H9 (cell line): ENCODE data around the gene SEMA3D. TPM values are rescaled to one million over a fixed set of nuclear protein-coding genes. Genes with fewer than 3 reads are reported as not detected.
A peak's percentile ranks its signal among the peaks of the same experiment; 100 is the strongest.

Source experiments
- DNase-seq: peaks from one replicate; pipeline ENCODE4 v3.0.0-alpha.2; 2017
- H2AFZ ChIP-seq: one replicate; pipeline ENCODE4 v1.6.1; 2013; ENCODE audit warnings: mild to moderate bottlenecking, low read length, control low read depth, moderate library complexity
- H2AK5ac ChIP-seq: 2 replicates; pipeline ENCODE4 v1.6.1; 2013; ENCODE audit warnings: low read length, control low read depth, mixed read lengths; ENCODE audit not compliant: insufficient read length
- H2BK120ac ChIP-seq: one replicate; pipeline ENCODE4 v1.6.1; 2013; ENCODE audit warnings: low read depth, mild to moderate bottlenecking, low read length, control low read depth, inconsistent platforms; ENCODE audit not compliant: poor library complexity, severe bottlenecking
- H2BK12ac ChIP-seq: 2 replicates; pipeline ENCODE4 v1.6.1; 2013; ENCODE audit warnings: low read length, control low read depth, mixed read lengths, low read depth; ENCODE audit not compliant: insufficient read length
- H2BK15ac ChIP-seq: 2 replicates; pipeline ENCODE4 v1.6.1; 2013; ENCODE audit warnings: low read depth, low read length, control low read depth
- H2BK20ac ChIP-seq: one replicate; pipeline ENCODE4 v1.6.1; 2013; ENCODE audit warnings: low read depth, mild to moderate bottlenecking, low read length, control low read depth, inconsistent platforms; ENCODE audit not compliant: poor library complexity, severe bottlenecking
- H2BK5ac ChIP-seq: 2 replicates; pipeline ENCODE4 v1.6.1; 2013; ENCODE audit warnings: low read length, control low read depth, mixed read lengths; ENCODE audit not compliant: insufficient read length
- H3K14ac ChIP-seq: 2 replicates; pipeline ENCODE4 v1.6.1; 2013; ENCODE audit warnings: low read length, control low read depth; ENCODE audit not compliant: insufficient read depth
- H3K18ac ChIP-seq: 2 replicates; pipeline ENCODE4 v1.6.1; 2013; ENCODE audit warnings: low read depth, mild to moderate bottlenecking, mixed read lengths, low read length, control low read depth; ENCODE audit not compliant: insufficient read length
- H3K23ac ChIP-seq: 2 replicates; pipeline ENCODE4 v1.6.1; 2013; ENCODE audit warnings: low read length, control low read depth, mixed read lengths, low read depth; ENCODE audit not compliant: insufficient read length
- H3K23me2 ChIP-seq: 2 replicates; pipeline ENCODE4 v1.6.1; 2013; ENCODE audit warnings: low read depth, mild to moderate bottlenecking, mixed read lengths, low read length, control low read depth; ENCODE audit not compliant: insufficient read length, poor library complexity, severe bottlenecking
- H3K27ac ChIP-seq: 2 replicates; pipeline ENCODE4 v1.5.1; 2013; ENCODE audit warnings: low read length, control low read depth, mixed read lengths, low read depth; ENCODE audit not compliant: insufficient read length
- H3K27me3 ChIP-seq: 2 replicates; pipeline ENCODE4 v1.6.1; 2013; ENCODE audit warnings: low read length, control low read depth, inconsistent platforms; ENCODE audit not compliant: insufficient read depth
- H3K4ac ChIP-seq: 2 replicates; pipeline ENCODE4 v1.6.1; 2013; ENCODE audit warnings: low read depth, mild to moderate bottlenecking, control low read depth, inconsistent platforms, low read length, moderate library complexity
- H3K4me1 ChIP-seq: 2 replicates; pipeline ENCODE4 v1.6.1; 2013; ENCODE audit warnings: low read length, control low read depth, inconsistent platforms; ENCODE audit not compliant: insufficient read depth
- H3K4me2 ChIP-seq: 2 replicates; pipeline ENCODE4 v1.6.1; 2013; ENCODE audit warnings: low read length, control low read depth, mixed read lengths; ENCODE audit not compliant: insufficient read length, insufficient read depth
- H3K56ac ChIP-seq: 2 replicates; pipeline ENCODE4 v1.6.1; 2013; ENCODE audit warnings: low read depth, mild to moderate bottlenecking, mixed read lengths, low read length, control low read depth; ENCODE audit not compliant: insufficient read length
- H3K79me1 ChIP-seq: 2 replicates; pipeline ENCODE4 v1.6.1; 2013; ENCODE audit warnings: low read depth, mild to moderate bottlenecking, moderate library complexity, low read length, control low read depth, inconsistent platforms; ENCODE audit not compliant: insufficient read depth, poor library complexity, severe bottlenecking
- H3K79me2 ChIP-seq: 2 replicates; pipeline ENCODE4 v1.6.1; 2013; ENCODE audit warnings: low read length, control low read depth, inconsistent platforms; ENCODE audit not compliant: insufficient read depth
- H3K9ac ChIP-seq: 2 replicates; pipeline ENCODE4 v1.6.1; 2013; ENCODE audit warnings: low read length, control low read depth, mixed read lengths; ENCODE audit not compliant: insufficient read length; ENCODE audit errors: extremely low read depth
- H3K9me3 ChIP-seq: one replicate; pipeline ENCODE4 v1.6.1; 2013; ENCODE audit warnings: low read depth, low read length, inconsistent platforms; ENCODE audit not compliant: control insufficient read depth
- H3T11ph ChIP-seq: one replicate; pipeline ENCODE4 v1.6.1; 2013; ENCODE audit warnings: mild to moderate bottlenecking, low read length, control low read depth, inconsistent platforms
- H4K20me1 ChIP-seq: one replicate; pipeline ENCODE4 v1.6.1; 2013; ENCODE audit not compliant: control insufficient read depth, insufficient read length, insufficient read depth
- H4K5ac ChIP-seq: 2 replicates; pipeline ENCODE4 v1.6.1; 2013; ENCODE audit warnings: low read depth, mild to moderate bottlenecking, mixed read lengths, low read length, control low read depth; ENCODE audit not compliant: insufficient read length
- H4K8ac ChIP-seq: replicated peaks from 2 replicates; pipeline ENCODE4 v1.6.1; 2013; ENCODE audit warnings: low read length, control low read depth, mixed read lengths, low read depth; ENCODE audit not compliant: insufficient read length
- H4K91ac ChIP-seq: 2 replicates; pipeline ENCODE4 v1.6.1; 2013; ENCODE audit warnings: low read depth, mild to moderate bottlenecking, moderate library complexity, mixed read lengths, low read length, control low read depth; ENCODE audit not compliant: insufficient read length
- H3K27ac Mint-ChIP-seq, 3 experiments: 2 replicates in 2 of 3; 3 replicates in 1 of 3; pipeline ENCODE4 v1.8.0; 2020 to 2021; ENCODE audit warnings: mixed read lengths in 3 of 3, mild to moderate bottlenecking in 1 of 3, moderate library complexity in 1 of 3
- H3K27me3 Mint-ChIP-seq: 2 replicates; pipeline ENCODE4 v1.8.0; 2021; ENCODE audit warnings: low read depth, mild to moderate bottlenecking, moderate library complexity, mixed read lengths
- H3K36me3 Mint-ChIP-seq, 3 experiments: 2 replicates in 2 of 3; 3 replicates in 1 of 3; pipeline ENCODE4 v1.8.0; 2020 to 2021; ENCODE audit warnings: low read depth in 3 of 3, mixed read lengths in 3 of 3; ENCODE audit not compliant: insufficient read depth in 1 of 3
- H3K4me1 Mint-ChIP-seq, 2 experiments: 2 replicates each; pipeline ENCODE4 v1.8.0; 2020; ENCODE audit warnings: mixed read lengths in 2 of 2
- H3K4me3 Mint-ChIP-seq, 2 experiments: 2 replicates in 1 of 2; 3 replicates in 1 of 2; pipeline ENCODE4 v1.8.0; 2020 to 2021; ENCODE audit warnings: mild to moderate bottlenecking in 2 of 2, mixed read lengths in 2 of 2, moderate library complexity in 1 of 2
- H3K9me3 Mint-ChIP-seq, 2 experiments: 2 replicates in 1 of 2; 3 replicates in 1 of 2; pipeline ENCODE4 v1.8.0; 2020; ENCODE audit warnings: mild to moderate bottlenecking in 2 of 2, mixed read lengths in 2 of 2, moderate library complexity in 1 of 2
- CTCF ChIP-seq: fragments of 200-600 bp; sonication (generic); conservative IDR thresholded peaks from 3 replicates; pipeline ENCODE4 v1.8.0; 2021; ENCODE audit warnings: antibody characterized with exemption, mild to moderate bottlenecking
- WGBS: extraction: QIAGEN DNeasy Blood & Tissue Kit; methylation state at CpG from one replicate; pipeline ENCODE4 v1.1.7; 2013; ENCODE audit warnings: missing lambda C conversion rate, low lambda C conversion rate, mixed read lengths; ENCODE audit not compliant: insufficient read length; ENCODE audit errors: extremely low coverage; 5-methylcytosine and 5-hydroxymethylcytosine counted together
- total RNA-seq: library from RNA; stranded (reverse); gene quantifications from 2 replicates; pipeline ENCODE4 v1.2.1, GENCODE V29; 2021

Gene SEMA3D
- total RNA-seq, 1 experiment from 2014 or later: 5.4 TPM

- Mint-ChIP-seq H3K36me3 (no peaks in the 10 kb centered on the region), H3K4me3 (no peak overlapping the region), H3K27me3 (no peaks in the 10 kb centered on the region), H3K9me3 (no peaks in the 10 kb centered on the region), H3K27ac (peak overlapping the region in 1 of 3 experiments; percentile 25; a peak in 1 of 7 replicates), H3K4me1 (peaks cover under 1 to 3% of the 10 kb centered on the region in 2 experiments; a peak in 2 of 4 replicates)
- Histone ChIP-seq H2BK20ac (no peak overlapping the region), H3K9ac (no peak overlapping the region), H3K14ac (no peak overlapping the region), H3K9me3 (no peaks in the 10 kb centered on the region), H3K4ac (no peak overlapping the region), H4K91ac (no peak overlapping the region), H3K23ac (no peak overlapping the region), H2AFZ (no peak overlapping the region), H3K4me2 (no peak overlapping the region), H3K79me2 (no peaks in the 10 kb centered on the region), H2BK12ac (no peak overlapping the region), H2AK5ac (no peak overlapping the region), H4K5ac (no peak overlapping the region), H3K56ac (no peak overlapping the region), H3K27ac (no peak overlapping the region), H2BK15ac (no peak overlapping the region), H4K20me1 (no peaks in the 10 kb centered on the region), H3K23me2 (no peaks in the 10 kb centered on the region), H3K79me1 (no peaks in the 10 kb centered on the region), H4K8ac (no peak overlapping the region), H2BK5ac (no peak overlapping the region), H2BK120ac (no peak overlapping the region), H3T11ph (no peak overlapping the region), H3K27me3 (no peaks in the 10 kb centered on the region), H3K4me1 (no peaks in the 10 kb centered on the region), H3K18ac (no peak overlapping the region)
- TF ChIP-seq CTCF: no peak
- no CpG with 5 or more reads among the region's 3 CpGs for WGBS
- DNase-seq: no peak
These were observed 161.5 kb downstream of the SEMA3D start for GRCh38 chr7:85025312-85025756.
